Measurements from ENCODE around the gene TCHP.
"Not testable (repeated sequence)": the region's sequence is repeated elsewhere in the genome, so short reads cannot be mapped to it uniquely, and the experiment has no call there.

TCHP gene

GRCh38 chr12:109910969-109911348, 10.9 kb downstream of the TCHP start:
- no peak for DNase-seq

- DNase-seq: no peak
Observed at GRCh38 chr12:109912855-109913321, 12.8 kb downstream of the TCHP start.

- DNase-seq: no peak
Observed at GRCh38 chr12:109914461-109914860, 14.4 kb downstream of the TCHP start.

DNA sequence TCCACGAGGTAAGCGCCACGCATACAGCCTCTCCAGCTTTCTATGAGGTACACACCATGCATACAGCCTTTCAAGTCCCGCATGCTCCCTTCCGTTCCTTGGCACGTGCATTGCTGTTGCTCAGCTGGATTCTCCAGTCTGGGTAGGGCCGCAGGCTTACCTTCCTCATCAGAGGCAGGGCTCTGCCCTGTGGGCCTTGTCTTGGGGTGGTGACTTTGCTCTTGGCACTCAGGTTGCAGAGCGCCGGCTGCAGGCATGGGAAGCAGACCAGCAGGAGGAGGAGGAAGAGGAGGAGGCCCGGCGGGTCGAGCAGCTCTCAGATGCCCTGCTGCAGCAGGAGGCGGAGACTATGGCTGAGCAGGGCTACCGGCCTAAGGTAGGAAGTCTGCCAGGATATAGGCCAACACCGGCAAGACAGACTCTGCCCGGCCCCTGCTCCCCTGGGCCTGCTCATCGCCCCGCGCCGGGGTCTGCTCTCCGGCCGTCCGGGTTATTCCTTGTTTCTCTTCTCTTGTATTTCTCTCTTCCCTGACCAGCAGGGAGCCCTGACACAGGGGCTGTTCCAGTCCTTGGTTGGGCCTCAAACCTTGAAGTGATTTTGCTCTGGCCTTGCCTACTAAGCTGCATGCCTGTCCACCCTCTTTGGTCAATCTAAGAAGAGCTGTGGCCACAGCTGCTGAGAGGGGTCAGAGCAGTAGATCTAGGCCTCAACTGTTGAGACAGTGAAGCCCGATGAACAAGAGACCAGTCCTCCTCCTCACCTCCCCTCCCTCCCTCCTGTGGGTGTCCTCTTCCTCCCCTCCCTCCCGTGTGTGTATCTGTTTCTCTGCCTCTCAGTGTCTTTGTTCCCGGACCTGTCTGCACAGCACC, 15.3 kb downstream of the TCHP start:
- no peak for DNase-seq

GRCh38 chr12:109916045-109916444, 16.0 kb downstream of the TCHP start:
- DNase-seq: no peak

- no peak for DNase-seq
Observed at GRCh38 chr12:109919456-109919855, 19.4 kb downstream of the TCHP start.

- no peak for DNase-seq
Observed at GRCh38 chr12:109920261-109920780, 20.2 kb downstream of the TCHP start.

DNA sequence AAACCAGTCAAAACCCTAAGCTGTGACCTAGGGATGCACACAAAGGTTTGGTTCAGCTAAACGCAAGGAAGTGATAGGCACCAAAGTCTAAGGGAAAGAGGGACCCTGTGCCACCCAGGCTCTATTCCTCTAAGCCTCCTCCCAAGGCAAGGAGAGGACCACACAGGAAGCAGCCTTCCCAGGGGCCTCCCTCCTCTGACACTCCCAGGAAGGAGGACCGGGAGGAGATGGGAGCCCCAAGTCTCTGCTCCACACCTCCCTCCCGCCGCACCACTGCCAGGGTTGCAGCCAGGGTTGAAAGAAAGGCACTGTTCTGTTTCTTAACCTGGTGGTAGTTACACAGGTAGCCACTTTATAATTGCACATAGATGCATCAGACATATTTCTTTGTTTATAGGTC, 21.9 kb downstream of the TCHP start:
- DNase-seq: no peak

DNA sequence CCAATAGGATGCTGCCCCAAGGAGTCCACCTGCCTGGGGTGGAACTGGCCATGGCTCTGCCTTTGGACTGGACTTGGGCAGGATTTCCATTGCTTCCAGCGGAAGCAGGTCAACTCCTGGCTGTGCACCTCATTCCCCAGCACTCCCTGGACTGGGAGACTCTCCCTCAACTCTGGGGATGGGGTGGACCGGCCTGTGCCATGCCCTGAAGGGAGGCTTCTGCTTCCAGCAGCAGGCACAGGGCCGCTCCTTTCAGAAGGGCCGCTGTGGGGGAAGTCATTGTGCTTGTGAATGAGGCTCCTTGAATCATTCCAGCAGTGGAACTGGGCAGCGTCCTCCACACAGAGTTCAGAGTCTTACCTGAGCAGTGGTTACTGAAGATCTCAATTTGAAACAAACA, 23.0 kb downstream of the TCHP start:
- no peak for DNase-seq

DNA sequence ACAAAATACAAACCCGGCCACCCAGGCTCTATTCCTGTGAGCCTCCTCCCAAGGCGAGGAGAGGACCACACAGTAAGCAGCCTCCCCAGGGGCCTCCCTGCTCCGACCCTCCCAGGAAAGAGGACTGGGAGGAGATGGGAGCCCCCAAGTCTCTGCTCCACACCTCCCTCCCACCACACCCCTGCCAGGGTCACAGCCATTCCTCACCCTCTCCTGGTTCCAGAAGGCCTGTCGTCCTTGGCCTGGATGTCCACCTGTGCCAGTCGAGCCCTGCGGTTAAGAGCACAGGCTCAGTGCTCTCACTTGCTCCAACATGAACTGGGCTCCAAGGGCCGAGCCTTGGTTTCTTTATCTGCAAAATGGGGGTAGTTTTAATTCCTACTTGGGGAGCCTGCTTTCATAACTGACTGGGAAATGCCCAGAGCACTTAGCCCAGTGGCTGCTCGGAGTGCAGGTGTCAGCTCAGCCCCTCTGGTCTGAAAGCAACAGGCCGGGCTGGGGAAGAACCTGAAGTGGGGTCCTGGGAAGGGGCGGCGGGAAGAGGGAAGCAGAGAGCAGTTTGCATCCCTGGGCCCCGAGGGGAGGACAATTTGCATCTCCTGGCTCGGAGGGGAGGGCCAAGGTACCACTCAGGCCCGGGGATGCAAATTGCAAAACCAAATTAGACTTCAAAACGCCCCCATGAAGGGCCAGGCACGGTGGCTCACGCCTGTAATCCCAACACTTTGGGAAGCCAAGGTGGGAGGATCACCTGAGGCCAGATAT, 23.6 kb downstream of the TCHP start:
- DNase-seq: no peak

DNA sequence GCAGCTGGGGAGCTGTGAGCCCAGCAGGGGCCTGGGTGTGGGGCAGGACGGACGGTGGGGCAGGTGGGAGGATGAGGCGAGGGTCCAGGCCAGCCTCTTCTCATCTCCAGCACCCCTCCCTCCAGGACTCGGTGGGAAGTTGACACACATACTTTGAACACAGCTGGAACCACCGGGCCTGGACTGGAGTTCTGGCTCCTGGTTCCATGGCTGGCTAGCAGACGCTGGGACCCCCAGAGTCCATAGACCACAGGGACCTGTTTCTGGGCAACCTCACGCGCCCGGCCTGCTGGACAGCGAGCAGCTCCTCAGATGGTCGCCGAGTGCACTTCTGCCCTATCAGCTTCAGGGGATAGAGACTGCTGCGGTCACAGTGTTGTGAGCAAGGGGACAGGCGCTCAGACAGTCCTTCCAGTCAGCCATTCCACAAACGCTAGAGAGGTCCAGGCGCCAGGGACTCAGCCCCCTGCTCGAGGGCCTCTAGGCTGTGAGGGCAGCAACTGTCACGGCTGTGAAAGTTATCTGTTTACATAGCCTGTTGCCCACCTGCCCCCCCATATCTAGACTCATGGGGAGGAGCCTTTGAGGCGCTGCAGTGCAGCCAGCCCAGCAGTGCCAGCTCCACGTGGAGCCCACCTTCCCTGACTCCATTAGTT, 25.2 kb downstream of the TCHP start:
- DNase-seq: no peak

DNA sequence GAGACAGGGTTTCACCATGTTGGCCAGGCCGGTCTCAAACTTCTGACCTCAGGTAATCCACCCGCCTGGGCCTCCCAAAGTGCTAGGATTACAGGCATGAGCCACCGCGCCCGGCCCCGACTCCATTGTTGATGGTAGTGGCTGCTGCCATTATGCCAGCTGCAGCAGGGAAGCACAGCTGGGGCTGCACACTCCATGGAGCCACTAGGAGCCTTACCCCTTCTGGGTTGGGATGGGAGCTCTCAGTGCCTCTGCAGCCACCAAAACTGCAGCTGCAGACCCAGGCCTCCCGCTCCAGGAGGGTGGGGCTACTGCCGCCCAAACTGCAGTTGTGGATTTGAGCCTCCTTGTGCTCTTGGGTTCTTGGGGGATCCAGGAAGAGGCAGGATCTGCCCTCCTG, 25.9 kb downstream of the TCHP start:
- DNase-seq: no peak

GRCh38 chr12:109926488-109927210, 26.6 kb downstream of the TCHP start:
- no peak for DNase-seq

DNA sequence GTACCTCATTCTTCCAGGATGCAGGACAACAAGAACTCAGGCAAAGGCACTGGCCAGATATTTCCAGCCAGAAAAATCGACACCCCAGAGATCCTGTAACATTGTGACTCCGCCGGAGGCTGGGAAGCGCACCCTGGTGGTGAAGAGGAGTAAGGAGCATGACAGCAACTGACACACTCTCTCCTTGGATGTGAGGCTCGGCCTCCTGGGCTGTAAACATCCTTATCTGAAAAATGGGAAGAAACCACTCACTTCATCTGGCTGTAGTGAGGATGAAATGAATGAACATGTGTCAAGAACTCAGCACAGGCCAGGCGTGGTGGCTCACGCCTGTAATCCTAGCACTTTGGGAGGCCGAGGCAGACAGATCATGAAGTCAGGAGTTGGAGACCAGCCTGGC, 27.5 kb downstream of the TCHP start:
- DNase-seq: peak; percentile 25

GRCh38 chr12:109928058-109928656, 28.1 kb downstream of the TCHP start:
- DNase-seq: no peak

- not testable (repeated sequence) for DNase-seq
Observed at GRCh38 chr12:109929326-109929725, 29.3 kb downstream of the TCHP start.

- no peak for DNase-seq
Observed at GRCh38 chr12:109930028-109930800, 30.1 kb downstream of the TCHP start.

- no peak for DNase-seq
Observed at GRCh38 chr12:109931143-109931542, 31.1 kb downstream of the TCHP start.

GRCh38 chr12:109932878-109933503, 32.9 kb downstream of the TCHP start:
- DNase-seq: no peak

DNA sequence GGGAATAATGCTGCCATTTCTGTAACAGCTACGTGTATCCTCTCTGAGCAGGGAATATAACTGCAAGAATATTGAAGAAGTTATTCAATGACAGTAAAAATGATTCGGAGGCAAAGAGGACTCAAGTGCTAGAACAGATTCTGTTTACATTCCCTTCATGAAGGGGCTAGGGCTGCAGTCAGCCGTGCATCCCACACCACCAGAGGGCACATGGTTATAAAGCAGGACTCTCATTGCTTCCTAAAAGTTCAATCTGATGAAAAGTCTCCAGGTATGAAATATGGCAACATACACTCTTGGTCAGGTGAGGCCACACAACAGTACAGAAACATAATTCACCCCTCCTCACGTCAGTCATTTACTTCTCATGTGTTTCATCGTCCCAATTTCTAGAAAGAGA, 34.0 kb downstream of the TCHP start:
- DNase-seq: no peak

DNA sequence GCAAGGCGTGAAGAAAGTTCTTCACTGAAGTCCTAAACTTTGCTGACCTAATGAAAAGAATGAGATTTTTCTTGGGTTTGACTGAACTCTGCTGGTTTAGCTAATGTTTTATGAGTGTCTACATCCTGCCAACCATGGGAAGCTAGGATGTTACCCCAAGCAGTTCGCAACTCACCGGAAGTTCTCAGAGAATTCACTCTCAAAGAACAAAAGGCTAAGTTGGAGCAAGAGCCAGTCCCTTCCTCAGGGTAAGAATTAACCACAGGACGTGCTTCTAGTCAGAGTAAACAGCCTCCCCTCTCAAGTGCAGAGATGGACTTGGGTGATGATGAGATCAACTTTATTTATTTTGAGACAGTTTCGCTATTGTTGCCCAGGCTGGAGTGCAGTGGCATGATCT, 37.3 kb downstream of the TCHP start:
- no peak for DNase-seq

All from T-helper 9 cell (primary cell).